Measurements from ENCODE around the gene DRD2. TPM values are rescaled to one million over a fixed set of nuclear protein-coding genes. Genes with fewer than 3 reads are reported as not detected.

The DRD2 gene
- total and polyA plus RNA-seq, 10 donors, result not detected

DNA sequence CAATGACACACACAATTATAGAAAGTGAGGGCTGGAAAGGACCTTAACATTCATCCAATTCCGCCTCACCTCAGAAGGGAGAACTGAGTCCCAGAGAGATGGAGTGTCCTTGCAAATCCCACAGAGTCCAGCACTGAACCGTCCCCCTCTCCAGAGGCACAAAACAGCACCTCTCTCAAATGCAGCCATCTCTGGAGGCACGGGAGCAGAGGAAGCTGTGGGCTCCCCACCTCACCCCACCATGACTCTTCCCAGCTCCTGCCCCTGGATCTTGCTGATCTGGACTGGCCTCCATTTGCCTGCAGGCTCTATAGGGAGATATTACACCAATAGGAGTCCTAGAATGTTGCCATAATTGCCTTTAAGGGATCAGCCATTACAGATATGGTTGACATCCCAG is 1.4 kb upstream of the DRD2 start:
- WGBS, 5 donors, result 68 to 93% (median 86%) methylated on average over 2 to 3 of the region's 3 CpGs
- no peaks in the 10 kb centered on the region for H3K9me3 ChIP-seq
- intact Hi-C loops (cut with DNase I; ENCODE audit: low total_unique reads), result no loop called here
- peaks cover 0 to 95% (median 49%) of the 10 kb centered on the region in 7 donors for H3K27me3 ChIP-seq (replicated peaks in 1 of 7)
- no peak overlapping the region for H3K4me3 ChIP-seq
- H3K27ac ChIP-seq, result no peak overlapping the region
- no peaks in the 10 kb centered on the region for H3K36me3 ChIP-seq
- peaks cover 4 to 14% (median 8%) of the 10 kb centered on the region in 6 donors for H3K4me1 ChIP-seq
- DNase-seq, result no peak
- no peak for TF ChIP-seq POLR2A (IDR thresholded peaks at IDR 0.05)
- TF ChIP-seq, protein P1, sequence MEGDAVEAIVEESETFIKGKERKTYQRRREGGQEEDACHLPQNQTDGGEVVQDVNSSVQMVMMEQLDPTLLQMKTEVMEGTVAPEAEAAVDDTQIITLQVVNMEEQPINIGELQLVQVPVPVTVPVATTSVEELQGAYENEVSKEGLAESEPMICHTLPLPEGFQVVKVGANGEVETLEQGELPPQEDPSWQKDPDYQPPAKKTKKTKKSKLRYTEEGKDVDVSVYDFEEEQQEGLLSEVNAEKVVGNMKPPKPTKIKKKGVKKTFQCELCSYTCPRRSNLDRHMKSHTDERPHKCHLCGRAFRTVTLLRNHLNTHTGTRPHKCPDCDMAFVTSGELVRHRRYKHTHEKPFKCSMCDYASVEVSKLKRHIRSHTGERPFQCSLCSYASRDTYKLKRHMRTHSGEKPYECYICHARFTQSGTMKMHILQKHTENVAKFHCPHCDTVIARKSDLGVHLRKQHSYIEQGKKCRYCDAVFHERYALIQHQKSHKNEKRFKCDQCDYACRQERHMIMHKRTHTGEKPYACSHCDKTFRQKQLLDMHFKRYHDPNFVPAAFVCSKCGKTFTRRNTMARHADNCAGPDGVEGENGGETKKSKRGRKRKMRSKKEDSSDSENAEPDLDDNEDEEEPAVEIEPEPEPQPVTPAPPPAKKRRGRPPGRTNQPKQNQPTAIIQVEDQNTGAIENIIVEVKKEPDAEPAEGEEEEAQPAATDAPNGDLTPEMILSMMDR (IDR thresholded peaks at IDR 0.05 in 8 of 11, conservative IDR thresholded peaks at IDR 0.05 in 3 of 11), result no peak
- no peak for TF ChIP-seq POLR2AphosphoS5 (IDR thresholded peaks at IDR 0.05)

DNA sequence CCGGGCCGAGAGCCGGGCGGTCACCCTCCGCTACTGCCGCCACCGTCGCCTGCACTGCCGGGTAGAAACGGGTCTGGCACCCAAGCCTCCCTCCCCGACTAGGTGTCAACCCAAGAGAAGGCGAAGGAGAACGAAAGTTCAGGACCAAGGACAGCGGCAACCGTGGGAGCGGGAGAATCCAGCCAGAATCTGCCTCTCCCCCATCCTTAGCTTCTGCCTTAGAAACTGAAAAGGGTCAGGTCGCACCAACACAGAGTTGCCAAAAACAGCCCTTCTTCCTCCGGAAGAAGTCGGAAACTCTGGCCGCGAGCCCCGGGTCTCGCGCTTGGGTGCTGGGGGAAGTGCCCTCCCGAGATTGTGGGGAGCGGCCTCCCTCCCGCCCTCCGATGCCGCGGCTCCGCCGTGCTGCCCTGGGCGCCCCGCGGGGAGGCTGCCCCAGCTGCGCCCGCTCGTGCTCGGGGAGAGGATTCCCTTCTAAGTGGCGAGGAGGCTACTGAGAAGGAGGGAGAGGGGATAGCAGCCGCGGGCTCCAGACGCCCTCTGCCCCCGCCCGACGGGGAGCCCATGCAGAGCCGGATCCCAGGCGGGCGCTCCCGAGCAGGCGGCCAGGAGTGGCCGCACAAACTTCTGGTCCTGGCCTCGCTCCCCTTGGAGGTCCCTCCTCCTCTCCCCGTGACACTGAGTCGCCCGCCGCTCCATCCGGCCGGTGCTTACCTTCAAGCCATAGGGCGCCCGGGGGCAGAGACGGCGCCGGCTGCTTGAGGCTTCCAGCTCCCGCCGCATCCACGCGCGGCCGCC is 637 bp downstream of the DRD2 start:
- Histone ChIP-seq H3K4me3 (peak overlapping the region in 1 of 8 donors; percentile 39), H3K9me3 (no peaks in the 10 kb centered on the region), H3K36me3 (no peaks in the 10 kb centered on the region), H3K27me3 (replicated peaks in 1 of 7) (peaks cover 0 to 97% (median 49%) of the 10 kb centered on the region in 7 donors), H3K4me1 (peaks cover 4 to 14% (median 8%) of the 10 kb centered on the region in 6 donors), H3K27ac (no peak overlapping the region)
- TF ChIP-seq POLR2A (IDR thresholded peaks at IDR 0.05) (no peak), POLR2AphosphoS5 (IDR thresholded peaks at IDR 0.05) (no peak)
- TF ChIP-seq, protein P1 (IDR thresholded peaks at IDR 0.05 in 8 of 11, conservative IDR thresholded peaks at IDR 0.05 in 3 of 11), result no peak
- intact Hi-C loops (cut with DNase I; ENCODE audit: low total_unique reads), result no loop called here
- 2 to 4% (median 3%) methylated on average over 32 to 70 of the region's 70 CpGs for whole genome bisulfite sequencing, 5 donors
- no peak for DNase-seq

DNA sequence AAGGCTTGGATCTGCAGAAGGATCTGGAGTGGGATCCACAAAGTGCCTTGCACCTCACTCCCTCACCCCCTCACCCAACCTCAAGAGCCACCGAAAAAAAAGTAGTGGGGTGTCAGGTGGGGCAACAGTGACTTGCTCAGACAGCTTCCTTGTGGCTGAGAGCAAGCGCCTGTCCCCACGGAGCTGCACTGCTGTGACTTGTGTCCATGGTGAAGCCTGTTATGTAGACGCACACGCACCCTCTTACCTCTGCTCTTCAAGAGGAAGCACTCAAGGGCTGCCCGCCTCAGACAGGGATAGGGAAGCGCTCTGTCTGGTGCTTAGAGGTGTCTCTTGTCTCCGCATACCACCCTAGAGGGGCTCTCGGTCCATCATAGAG is 1.2 kb downstream of the DRD2 start:
- no peaks in the 10 kb centered on the region for H3K9me3 ChIP-seq
- intact Hi-C loops (cut with DNase I; ENCODE audit: low total_unique reads), result no loop called here
- H3K27ac ChIP-seq, result no peak overlapping the region
- no peak for DNase-seq
- 23 to 35% (median 30%) methylated on average over 7 to 9 of the region's 9 CpGs for WGBS, 5 donors
- H3K4me1 ChIP-seq, result peaks cover 4 to 14% (median 8%) of the 10 kb centered on the region in 6 donors
- peaks cover 0 to 99% (median 49%) of the 10 kb centered on the region in 7 donors for H3K27me3 ChIP-seq (replicated peaks in 1 of 7)
- TF ChIP-seq, protein P1 (IDR thresholded peaks at IDR 0.05 in 8 of 11, conservative IDR thresholded peaks at IDR 0.05 in 3 of 11), result no peak
- TF ChIP-seq POLR2AphosphoS5 (IDR thresholded peaks at IDR 0.05) (no peak), POLR2A (IDR thresholded peaks at IDR 0.05) (no peak)
- H3K4me3 ChIP-seq, result peak overlapping the region in 1 of 8 donors; percentile 39
- H3K36me3 ChIP-seq, result no peaks in the 10 kb centered on the region

DNA sequence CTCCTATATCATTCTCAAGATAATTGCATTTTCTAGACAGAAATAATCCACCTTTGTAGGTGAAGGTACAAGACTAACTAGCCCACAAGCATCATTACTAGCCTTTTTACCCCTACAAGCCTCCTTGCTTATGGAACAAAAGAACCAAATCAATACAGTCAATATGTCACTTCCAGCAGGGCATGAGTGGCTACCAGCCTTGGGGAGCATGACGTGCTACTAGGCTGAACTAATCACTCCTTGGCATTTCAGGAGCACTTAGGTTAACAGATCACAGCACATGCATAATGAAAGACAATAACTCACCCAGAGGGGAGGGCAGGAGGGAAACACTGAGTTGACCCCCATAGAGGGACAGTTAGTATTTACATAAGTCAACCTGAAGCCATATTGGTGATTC is 2.7 kb downstream of the DRD2 start:
- Histone ChIP-seq H3K4me3 (no peak overlapping the region), H3K27me3 (replicated peaks in 1 of 7) (peaks cover 0 to 91% (median 41%) of the 10 kb centered on the region in 7 donors), H3K36me3 (no peaks in the 10 kb centered on the region), H3K27ac (no peak overlapping the region), H3K4me1 (peaks cover 4 to 14% (median 8%) of the 10 kb centered on the region in 6 donors), H3K9me3 (no peaks in the 10 kb centered on the region)
- no peak for DNase-seq
- WGBS, 5 donors, result 41 to 53% (median 47%) methylated on average over 1 of the region's 1 CpG
- intact Hi-C loops (cut with DNase I; ENCODE audit: low total_unique reads), result no loop called here
- no peak for TF ChIP-seq POLR2A (IDR thresholded peaks at IDR 0.05)
- no peak for TF ChIP-seq POLR2AphosphoS5 (IDR thresholded peaks at IDR 0.05)
- TF ChIP-seq, protein P1 (IDR thresholded peaks at IDR 0.05 in 8 of 11, conservative IDR thresholded peaks at IDR 0.05 in 3 of 11), result no peak

All from spleen (tissue), 11 donors.